Stomach (tissue), 9 donors: ENCODE data around the gene IL12RB2. TPM values are rescaled to one million over a fixed set of nuclear protein-coding genes. Genes with fewer than 3 reads are reported as not detected.

Experiments
- DNase-seq, 2 donors: peaks; one replicate each; pipeline versions ENCODE4 v3.0.0 to v3.0.0-alpha.2; 2013 to 2019
- H3K27ac ChIP-seq, 5 donors: fragments of 200-600 bp in 4 of 5; sonication (generic) in 4 of 5; one replicate each; pipeline ENCODE4 v1.5.1; 2013 to 2019; ENCODE audit warnings: mild to moderate bottlenecking in 1 of 5, moderate library complexity in 1 of 5
- H3K27me3 ChIP-seq, 3 donors: fragments of 200-600 bp; sonication (generic); one replicate each; pipeline ENCODE4 v1.5.1; 2017 to 2019; ENCODE audit warnings: mixed run types in 1 of 3
- H3K36me3 ChIP-seq, 4 donors: fragments of 200-600 bp; sonication (generic); 1 replicate in 3 of 4; 2 replicates in 1 of 4; pipeline ENCODE4 v1.5.1; 2016 to 2019
- H3K4me1 ChIP-seq, 4 donors: fragments of 200-600 bp; sonication (generic); one replicate each; pipeline ENCODE4 v1.5.1; 2016 to 2019
- H3K4me3 ChIP-seq, 4 donors: fragments of 200-600 bp; sonication (generic) in 3 of 4; one replicate each; pipeline ENCODE4 v1.5.1; 2016 to 2019; ENCODE audit warnings: mild to moderate bottlenecking in 1 of 4
- H3K9me3 ChIP-seq, 4 donors: fragments of 200-600 bp; sonication (generic); one replicate each; pipeline ENCODE4 v1.5.1; 2016 to 2019
- CTCF ChIP-seq, 7 experiments: fragments of 450-650 bp in 4 of 7; fragments of 200-600 bp in 3 of 7; sonication (generic) in 3 of 7; IDR thresholded peaks; one replicate each; pipeline ENCODE4 v1.5.1; 2016 to 2019; ENCODE audit warnings: antibody characterized with exemption in 7 of 7, control low read depth in 2 of 7, mild to moderate bottlenecking in 1 of 7
- EP300 ChIP-seq: sonication (generic); formaldehyde crosslinking; IDR thresholded peaks from one replicate; pipeline ENCODE4 v1.6.1; 2017; ENCODE audit warnings: antibody characterized with exemption
- POLR2A ChIP-seq, 4 donors: fragments of 450-650 bp; IDR thresholded peaks; one replicate each; pipeline ENCODE4 v1.6.1; 2016; ENCODE audit warnings: antibody characterized with exemption in 4 of 4, control low read depth in 2 of 4, mild to moderate bottlenecking in 1 of 4, moderate library complexity in 1 of 4
- POLR2AphosphoS5 ChIP-seq, 3 donors: sonication (generic); formaldehyde crosslinking; IDR thresholded peaks; one replicate each; pipeline ENCODE4 v1.6.1; 2016; ENCODE audit warnings: antibody characterized with exemption in 3 of 3
- WGBS, 5 donors: extraction: QIAGEN DNeasy Blood & Tissue Kit in 3 of 5; methylation state at CpG; one replicate each; pipeline versions ENCODE4 v1.1.5 to v1.1.7; 2013 to 2018; 5-methylcytosine and 5-hydroxymethylcytosine counted together
- intact Hi-C: fragments of 100-400 bp; cut with DNase I; formaldehyde crosslinking; loops from one replicate; pipeline ENCODE4 v1.15.1; 2023; ENCODE audit warnings: low total_unique reads
- polyA plus RNA-seq, 3 donors: library from polyadenylated mRNA; stranded (reverse); fragments of 200-250 nt; gene quantifications; one replicate each; pipeline ENCODE4 v1.2.3, GENCODE V29; 2013
- total RNA-seq, 5 donors: library from RNA; depleted of rRNA; stranded (reverse); fragments of >200 nt; gene quantifications; one replicate each; pipeline versions ENCODE4 v1.1.0 to v1.2.3, GENCODE V29; 2014 to 2016
- donor health status: healthy with polysubstance abuse.
- donor health status: Bipolar disorder and iron deficiency.
- donor health status: healthy.

IL12RB2 gene
- total and polyA plus RNA-seq, 8 donors = 0.06 to 1.2 (median 0.29) TPM; not detected in 3

- H3K27me3 ChIP-seq = no peaks in the 10 kb centered on the region
- H3K9me3 ChIP-seq = no peaks in the 10 kb centered on the region
- 45 to 70% (median 66%) methylated on average over 3 of the region's 3 CpGs for WGBS, 5 donors
- TF ChIP-seq POLR2AphosphoS5 (IDR thresholded peaks at IDR 0.05) (no peak), EP300 (no peak), CTCF (IDR thresholded peaks at IDR 0.05) (no peak), POLR2A (IDR thresholded peaks at IDR 0.05) (no peak)
- H3K4me3 ChIP-seq = no peak overlapping the region
- intact Hi-C loops = no loop called here
- H3K36me3 ChIP-seq = no peaks in the 10 kb centered on the region
- H3K27ac ChIP-seq = no peak overlapping the region
- H3K4me1 ChIP-seq = no peaks in the 10 kb centered on the region
- peak in 1 of 2 donors; percentile 6 for DNase-seq
Observed at GRCh38 chr1:67264899-67265298, 42.8 kb upstream of the IL12RB2 start.

- 85 to 91% (median 86%) methylated on average over 3 of the region's 3 CpGs for WGBS, 5 donors
- no peak for DNase-seq
- Histone ChIP-seq H3K27me3 (no peaks in the 10 kb centered on the region), H3K9me3 (peaks cover 0 to 9% (median 3%) of the 10 kb centered on the region in 4 donors), H3K27ac (no peak overlapping the region), H3K4me3 (no peak overlapping the region), H3K4me1 (no peaks in the 10 kb centered on the region), H3K36me3 (no peaks in the 10 kb centered on the region)
- intact Hi-C loops = no loop called here
- no peak for TF ChIP-seq POLR2AphosphoS5 (IDR thresholded peaks at IDR 0.05)
- no peak for TF ChIP-seq CTCF (IDR thresholded peaks at IDR 0.05)
- TF ChIP-seq EP300 = no peak
- TF ChIP-seq POLR2A (IDR thresholded peaks at IDR 0.05) = no peak
Observed at GRCh38 chr1:67269061-67269460, 38.6 kb upstream of the IL12RB2 start.

GRCh38 chr1:67270541-67270940 is 37.1 kb upstream of the IL12RB2 start:
- WGBS, 5 donors = 87 to 93% (median 91%) methylated on average over 3 of the region's 3 CpGs
- no peak for TF ChIP-seq POLR2AphosphoS5 (IDR thresholded peaks at IDR 0.05)
- no peak for TF ChIP-seq POLR2A (IDR thresholded peaks at IDR 0.05)
- TF ChIP-seq CTCF (IDR thresholded peaks at IDR 0.05) = no peak
- no peak for TF ChIP-seq EP300
- DNase-seq = no peak
- Histone ChIP-seq H3K4me1 (no peaks in the 10 kb centered on the region), H3K27ac (no peak overlapping the region), H3K9me3 (peaks cover 0 to 9% (median 3%) of the 10 kb centered on the region in 4 donors), H3K36me3 (no peaks in the 10 kb centered on the region), H3K4me3 (no peak overlapping the region), H3K27me3 (no peaks in the 10 kb centered on the region)
- intact Hi-C loops = no loop called here

- WGBS, 5 donors = 88 to 95% (median 94%) methylated on average over 4 of the region's 4 CpGs
- TF ChIP-seq POLR2A (IDR thresholded peaks at IDR 0.05) (no peak), EP300 (no peak), POLR2AphosphoS5 (IDR thresholded peaks at IDR 0.05) (no peak), CTCF (IDR thresholded peaks at IDR 0.05) (no peak)
- Histone ChIP-seq H3K27me3 (no peaks in the 10 kb centered on the region), H3K4me1 (no peaks in the 10 kb centered on the region), H3K27ac (no peak overlapping the region), H3K36me3 (no peaks in the 10 kb centered on the region), H3K9me3 (peaks cover 0 to 9% (median 3%) of the 10 kb centered on the region in 4 donors), H3K4me3 (no peak overlapping the region)
- intact Hi-C loops = no loop called here
- no peak for DNase-seq
Observed at GRCh38 chr1:67273591-67273990, 34.1 kb upstream of the IL12RB2 start.
